Thyroid gland (tissue), 4 donors: ENCODE measurements around the gene ETV5. TPM values are rescaled to one million over a fixed set of nuclear protein-coding genes. Genes with fewer than 3 reads are reported as not detected.

Source experiments
- DNase-seq, 2 donors: peaks; one replicate each; pipeline ENCODE4 v3.0.0-alpha.2; 2019
- H3K27ac ChIP-seq, 3 donors: fragments of 200-600 bp; sonication (generic); 1 replicate in 2 of 3; 2 replicates in 1 of 3; pipeline ENCODE4 v1.5.1; 2016 to 2019; ENCODE audit warnings: mild to moderate bottlenecking in 1 of 3, moderate library complexity in 1 of 3
- H3K27me3 ChIP-seq: fragments of 200-600 bp; sonication (generic); one replicate; pipeline ENCODE4 v1.5.1; 2019
- H3K36me3 ChIP-seq, 2 donors: fragments of 200-600 bp; sonication (generic); one replicate each; pipeline ENCODE4 v1.5.1; 2016 to 2019
- H3K4me1 ChIP-seq, 2 donors: fragments of 200-600 bp; sonication (generic); one replicate each; pipeline ENCODE4 v1.5.1; 2017 to 2019
- H3K4me3 ChIP-seq, 3 donors: fragments of 200-600 bp; sonication (generic); replicated peaks in 1 of 3; 1 replicate in 2 of 3; 2 replicates in 1 of 3; pipeline ENCODE4 v1.5.1; 2016; ENCODE audit warnings: mild to moderate bottlenecking in 1 of 3
- H3K9me3 ChIP-seq: fragments of 200-600 bp; sonication (generic); one replicate; pipeline ENCODE4 v1.5.1; 2017
- POLR2A ChIP-seq, 2 donors: fragments of 450-650 bp; IDR thresholded peaks; one replicate each; pipeline ENCODE4 v1.6.1; 2017; ENCODE audit warnings: antibody characterized with exemption in 2 of 2, mild to moderate bottlenecking in 2 of 2, moderate library complexity in 1 of 2
- WGBS, 2 donors: methylation state at CpG; one replicate each; pipeline ENCODE4 v1.1.5; 2017; 5-methylcytosine and 5-hydroxymethylcytosine counted together
- intact Hi-C: fragments of 100-400 bp; cut with DNase I; formaldehyde crosslinking; loops from one replicate; pipeline ENCODE4 v1.15.1; 2023
- total RNA-seq, 4 donors: library from RNA; depleted of rRNA; stranded (reverse); fragments of >200 nt; gene quantifications; one replicate each; pipeline ENCODE4 v1.2.3, GENCODE V29; 2016
- TF ChIP-seq, protein P1 (sequence below), 6 experiments: fragments of 200-600 bp in 3 of 6; fragments of 450-650 bp in 3 of 6; sonication (generic) in 3 of 6; IDR thresholded peaks; one replicate each; pipeline ENCODE4 v1.5.1; 2016 to 2019; ENCODE audit warnings: antibody characterized with exemption in 6 of 6, mild to moderate bottlenecking in 2 of 6, inconsistent platforms in 1 of 6, moderate library complexity in 1 of 6

ETV5 gene
- total RNA-seq, 4 donors from 2014 or later = 17.9 to 51.5 (median 28.9) TPM

DNA sequence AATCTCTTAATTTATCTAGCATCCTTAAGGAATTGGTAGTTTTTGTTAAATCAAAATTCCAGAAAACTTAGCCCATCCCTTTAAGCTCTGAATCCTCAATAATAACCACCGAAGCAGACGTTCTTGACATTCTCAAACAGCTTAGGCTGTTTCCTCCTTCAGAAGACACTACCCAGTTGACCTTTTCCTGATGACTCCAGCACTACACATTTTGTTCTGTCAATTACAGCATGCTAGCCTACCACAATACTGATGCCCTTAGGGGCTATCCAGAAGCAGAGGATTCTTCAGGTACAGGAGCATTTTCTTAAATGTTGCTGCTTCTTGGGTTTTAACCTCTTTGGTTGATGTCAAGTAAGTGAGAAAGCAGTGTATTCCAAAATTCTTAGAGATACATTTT, 33.4 kb downstream of the ETV5 start:
- Histone ChIP-seq H3K36me3 (peaks cover 0 to 4% of the 10 kb centered on the region in 2 donors), H3K9me3 (no peaks in the 10 kb centered on the region), H3K27ac (no peak overlapping the region), H3K27me3 (no peaks in the 10 kb centered on the region), H3K4me3 (no peak overlapping the region), H3K4me1 (no peaks in the 10 kb centered on the region)
- TF ChIP-seq POLR2A (IDR thresholded peaks at IDR 0.05) = no peak
- TF ChIP-seq, protein P1, sequence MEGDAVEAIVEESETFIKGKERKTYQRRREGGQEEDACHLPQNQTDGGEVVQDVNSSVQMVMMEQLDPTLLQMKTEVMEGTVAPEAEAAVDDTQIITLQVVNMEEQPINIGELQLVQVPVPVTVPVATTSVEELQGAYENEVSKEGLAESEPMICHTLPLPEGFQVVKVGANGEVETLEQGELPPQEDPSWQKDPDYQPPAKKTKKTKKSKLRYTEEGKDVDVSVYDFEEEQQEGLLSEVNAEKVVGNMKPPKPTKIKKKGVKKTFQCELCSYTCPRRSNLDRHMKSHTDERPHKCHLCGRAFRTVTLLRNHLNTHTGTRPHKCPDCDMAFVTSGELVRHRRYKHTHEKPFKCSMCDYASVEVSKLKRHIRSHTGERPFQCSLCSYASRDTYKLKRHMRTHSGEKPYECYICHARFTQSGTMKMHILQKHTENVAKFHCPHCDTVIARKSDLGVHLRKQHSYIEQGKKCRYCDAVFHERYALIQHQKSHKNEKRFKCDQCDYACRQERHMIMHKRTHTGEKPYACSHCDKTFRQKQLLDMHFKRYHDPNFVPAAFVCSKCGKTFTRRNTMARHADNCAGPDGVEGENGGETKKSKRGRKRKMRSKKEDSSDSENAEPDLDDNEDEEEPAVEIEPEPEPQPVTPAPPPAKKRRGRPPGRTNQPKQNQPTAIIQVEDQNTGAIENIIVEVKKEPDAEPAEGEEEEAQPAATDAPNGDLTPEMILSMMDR (IDR thresholded peaks at IDR 0.05) = no peak
- WGBS, 2 donors = 85 to 91% methylated on average over 2 of the region's 2 CpGs
- DNase-seq = no peak
- intact Hi-C loops = no loop called here

DNA sequence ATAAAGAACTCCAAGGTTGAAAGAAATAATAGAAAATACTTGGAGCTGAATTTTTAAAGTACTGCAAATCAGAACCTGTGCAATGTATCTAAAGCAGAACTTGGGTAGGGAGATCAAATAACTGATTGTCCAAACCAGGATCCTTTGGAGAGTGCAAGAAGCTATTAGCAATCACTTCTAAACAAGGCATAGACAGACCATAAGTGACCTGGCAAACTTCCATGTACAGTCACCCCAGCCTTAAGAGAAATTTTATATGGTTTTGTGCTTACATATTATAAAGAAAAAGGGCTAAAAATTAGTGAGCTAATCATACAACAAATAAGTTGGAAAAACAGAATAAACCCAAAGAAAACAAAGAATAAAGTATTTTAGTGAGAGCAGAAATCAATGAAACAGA, 35.2 kb downstream of the ETV5 start:
- no peak overlapping the region for H3K27ac ChIP-seq
- no peak overlapping the region for H3K4me3 ChIP-seq
- H3K27me3 ChIP-seq = no peaks in the 10 kb centered on the region
- no peak for DNase-seq
- H3K36me3 ChIP-seq = no peaks in the 10 kb centered on the region
- intact Hi-C loops = no loop called here
- no peaks in the 10 kb centered on the region for H3K4me1 ChIP-seq
- H3K9me3 ChIP-seq = no peaks in the 10 kb centered on the region
- TF ChIP-seq, protein P1 (IDR thresholded peaks at IDR 0.05) = no peak
- no peak for TF ChIP-seq POLR2A (IDR thresholded peaks at IDR 0.05)

DNA sequence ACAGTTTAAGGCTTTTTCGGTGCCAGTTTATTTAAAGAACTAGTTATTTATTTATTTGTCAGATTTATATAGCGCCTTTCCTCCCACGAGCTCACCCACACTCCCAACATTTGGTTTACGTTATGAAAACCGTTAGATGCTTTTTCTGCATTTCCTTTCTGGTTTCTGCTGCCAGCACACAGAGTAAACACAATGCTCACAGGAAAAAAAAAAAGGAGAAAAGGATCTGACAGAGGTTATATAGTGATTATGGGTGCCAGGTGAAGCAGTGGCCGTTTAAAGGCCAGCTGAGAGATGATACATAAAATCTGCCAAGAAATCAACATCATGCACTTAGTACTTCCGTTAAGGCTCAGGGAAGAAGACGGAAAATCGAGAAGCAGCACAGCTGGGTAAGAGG, 37.9 kb downstream of the ETV5 start:
- Histone ChIP-seq H3K27me3 (no peaks in the 10 kb centered on the region), H3K27ac (no peak overlapping the region), H3K9me3 (no peaks in the 10 kb centered on the region), H3K4me3 (no peak overlapping the region), H3K4me1 (no peaks in the 10 kb centered on the region), H3K36me3 (no peaks in the 10 kb centered on the region)
- DNase-seq = no peak
- WGBS, 2 donors = 68 to 69% methylated on average over 9 of the region's 9 CpGs
- TF ChIP-seq, protein P1 (IDR thresholded peaks at IDR 0.05) = no peak
- TF ChIP-seq POLR2A (IDR thresholded peaks at IDR 0.05) = no peak
- intact Hi-C loops = no loop called here

DNA sequence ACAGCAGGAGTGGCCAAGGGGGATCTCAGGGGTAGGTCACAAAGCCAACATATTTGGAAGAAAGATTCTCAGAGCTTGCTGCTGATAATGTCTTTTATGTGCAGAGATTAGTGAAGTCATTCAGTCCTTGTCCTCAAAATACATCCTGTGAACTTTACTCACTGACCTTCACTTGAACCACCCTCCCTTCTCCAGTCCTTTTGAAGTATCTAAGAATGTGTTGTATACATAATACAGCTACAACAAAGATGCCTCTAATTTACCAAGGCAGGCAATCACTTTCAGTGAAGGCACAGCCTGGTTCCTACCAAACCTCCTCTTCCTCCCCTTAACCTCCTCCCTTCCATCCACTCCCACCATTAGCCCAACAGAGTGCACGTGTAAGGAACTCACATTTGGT, 38.3 kb downstream of the ETV5 start:
- WGBS, 2 donors = 60 to 68% methylated on average over 1 of the region's 1 CpG
- TF ChIP-seq, protein P1 (IDR thresholded peaks at IDR 0.05) = no peak
- TF ChIP-seq POLR2A (IDR thresholded peaks at IDR 0.05) = no peak
- no peaks in the 10 kb centered on the region for H3K9me3 ChIP-seq
- intact Hi-C loops = no loop called here
- H3K36me3 ChIP-seq = peaks cover 0 to 2% of the 10 kb centered on the region in 2 donors
- no peak overlapping the region for H3K27ac ChIP-seq
- H3K27me3 ChIP-seq = no peaks in the 10 kb centered on the region
- H3K4me3 ChIP-seq = no peak overlapping the region
- H3K4me1 ChIP-seq = no peaks in the 10 kb centered on the region
- no peak for DNase-seq

DNA sequence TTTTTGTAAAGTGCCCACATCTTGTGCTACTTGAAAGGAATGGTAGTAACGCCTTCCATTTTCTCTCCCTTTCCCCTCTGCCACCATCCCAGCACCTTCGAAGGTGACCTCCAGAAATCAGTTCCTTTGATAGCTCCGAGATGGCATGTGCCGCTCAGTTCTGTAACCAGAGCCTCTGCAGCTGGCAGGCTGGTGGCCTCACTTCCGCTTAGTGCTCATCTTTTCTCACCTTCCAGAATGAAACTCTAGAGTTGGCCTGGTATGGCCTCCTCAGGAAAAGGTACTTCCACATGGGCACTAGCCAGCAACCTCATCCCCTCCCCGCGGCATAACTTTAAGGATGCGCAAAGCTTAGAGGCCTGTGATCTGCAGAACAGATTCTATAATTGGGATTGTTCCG, 38.8 kb downstream of the ETV5 start:
- H3K9me3 ChIP-seq = no peaks in the 10 kb centered on the region
- H3K27ac ChIP-seq = no peak overlapping the region
- no peaks in the 10 kb centered on the region for H3K4me1 ChIP-seq
- no peaks in the 10 kb centered on the region for H3K27me3 ChIP-seq
- TF ChIP-seq POLR2A (IDR thresholded peaks at IDR 0.05) = no peak
- TF ChIP-seq, protein P1 (IDR thresholded peaks at IDR 0.05) = no peak
- H3K4me3 ChIP-seq = no peak overlapping the region
- intact Hi-C loops = no loop called here
- peaks cover 2 to 6% of the 10 kb centered on the region in 2 donors for H3K36me3 ChIP-seq
- WGBS, 2 donors = 90 to 94% methylated on average over 9 of the region's 9 CpGs
- no peak for DNase-seq
